Neuronal stem cell (in vitro differentiated cells): Measurements from ENCODE around the gene PHACTR4.

Experiments
- DNase-seq: peaks from one replicate; pipeline ENCODE4 v3.0.0-alpha.2; 2013; ENCODE audit warnings: low spot score
- H2AFZ ChIP-seq: one replicate; pipeline ENCODE4 v1.6.1; 2013; ENCODE audit warnings: mild to moderate bottlenecking, low read length, inconsistent platforms
- H2AK5ac ChIP-seq: 2 replicates; pipeline ENCODE4 v1.6.1; 2013; ENCODE audit warnings: low read depth, mild to moderate bottlenecking, inconsistent platforms, low read length, moderate library complexity, mixed read lengths
- H2BK120ac ChIP-seq: 2 replicates; pipeline ENCODE4 v1.6.1; 2013; ENCODE audit warnings: low read depth, mild to moderate bottlenecking, inconsistent platforms, low read length, moderate library complexity, mixed read lengths
- H2BK12ac ChIP-seq: one replicate; pipeline ENCODE4 v1.6.1; 2013; ENCODE audit warnings: low read length, inconsistent platforms
- H2BK15ac ChIP-seq: 2 replicates; pipeline ENCODE4 v1.6.1; 2013; ENCODE audit warnings: mild to moderate bottlenecking, low read length, inconsistent platforms, mixed read lengths
- H2BK5ac ChIP-seq: one replicate; pipeline ENCODE4 v1.6.1; 2013; ENCODE audit warnings: inconsistent platforms, mild to moderate bottlenecking, low read length, moderate library complexity
- H3K14ac ChIP-seq: one replicate; pipeline ENCODE4 v1.6.1; 2013; ENCODE audit warnings: low read length, inconsistent platforms
- H3K18ac ChIP-seq: 2 replicates; pipeline ENCODE4 v1.6.1; 2013; ENCODE audit warnings: low read length, inconsistent platforms
- H3K23ac ChIP-seq: 2 replicates; pipeline ENCODE4 v1.6.1; 2013; ENCODE audit warnings: low read depth, mild to moderate bottlenecking, mixed read lengths, low read length, inconsistent platforms; ENCODE audit not compliant: poor library complexity
- H3K27ac ChIP-seq: replicated peaks from 3 replicates; pipeline ENCODE4 v1.5.1; 2013; ENCODE audit warnings: low read length, inconsistent platforms
- H3K27me3 ChIP-seq, 3 experiments: 2 replicates each; pipeline ENCODE4 v1.6.1; 2013; ENCODE audit warnings: low read length in 3 of 3, mild to moderate bottlenecking in 2 of 3, inconsistent platforms in 1 of 3, low read depth in 1 of 3, mixed read lengths in 1 of 3, moderate library complexity in 1 of 3; ENCODE audit not compliant: control insufficient read depth in 3 of 3, insufficient read depth in 3 of 3
- H3K36me3 ChIP-seq, 2 donors: replicated peaks in 1 of 2; 2 replicates each; pipeline ENCODE4 v1.6.1; 2013; ENCODE audit warnings: low read length in 2 of 2; ENCODE audit not compliant: control insufficient read depth in 2 of 2, insufficient read depth in 2 of 2
- H3K4ac ChIP-seq: 2 replicates; pipeline ENCODE4 v1.6.1; 2013; ENCODE audit warnings: inconsistent platforms, mild to moderate bottlenecking, low read length, moderate library complexity
- H3K4me1 ChIP-seq, 2 donors: 1 replicate in 1 of 2; 2 replicates in 1 of 2; pipeline ENCODE4 v1.6.1; 2013; ENCODE audit warnings: low read length in 2 of 2, low read depth in 1 of 2; ENCODE audit not compliant: control insufficient read depth in 2 of 2, insufficient read depth in 1 of 2
- H3K4me2 ChIP-seq: one replicate; pipeline ENCODE4 v1.6.1; 2013; ENCODE audit warnings: mild to moderate bottlenecking, low read length, inconsistent platforms; ENCODE audit not compliant: insufficient read depth, poor library complexity, severe bottlenecking
- H3K4me3 ChIP-seq, 2 donors: 2 replicates each; pipeline ENCODE4 v1.5.1; 2013; ENCODE audit warnings: low read length in 2 of 2, mild to moderate bottlenecking in 2 of 2, inconsistent platforms in 1 of 2, moderate library complexity in 1 of 2
- H3K79me1 ChIP-seq: one replicate; pipeline ENCODE4 v1.6.1; 2013; ENCODE audit warnings: low read depth, mild to moderate bottlenecking, inconsistent platforms, low read length, moderate library complexity
- H3K9ac ChIP-seq: one replicate; pipeline ENCODE4 v1.6.1; 2013; ENCODE audit warnings: mild to moderate bottlenecking, low read depth, low read length, inconsistent platforms; ENCODE audit not compliant: poor library complexity
- H3K9me3 ChIP-seq, 2 donors: replicated peaks in 1 of 2; 2 replicates each; pipeline versions ENCODE3 to v1.6.1; 2013; ENCODE audit warnings: low read length in 2 of 2, mild to moderate bottlenecking in 2 of 2, inconsistent platforms in 1 of 2, low read depth in 1 of 2, mixed read lengths in 1 of 2, moderate library complexity in 1 of 2; ENCODE audit not compliant: control insufficient read depth in 2 of 2, insufficient read depth in 1 of 2
- H4K8ac ChIP-seq: one replicate; pipeline ENCODE4 v1.6.1; 2013; ENCODE audit warnings: low read depth, mild to moderate bottlenecking, inconsistent platforms, low read length, moderate library complexity
- H4K91ac ChIP-seq: one replicate; pipeline ENCODE4 v1.6.1; 2013; ENCODE audit warnings: low read length, low read depth, mild to moderate bottlenecking, inconsistent platforms; ENCODE audit not compliant: poor library complexity
- WGBS, 2 donors: extraction: QIAGEN DNeasy Blood & Tissue Kit; methylation state at CpG; one replicate each; pipeline ENCODE4 v1.1.7; 2013; ENCODE audit warnings: missing lambda C conversion rate in 2 of 2, mixed read lengths in 1 of 2; ENCODE audit not compliant: insufficient read length in 2 of 2, insufficient replicate concordance in 1 of 2; ENCODE audit errors: extremely low coverage in 2 of 2; 5-methylcytosine and 5-hydroxymethylcytosine counted together

The PHACTR4 gene

DNA sequence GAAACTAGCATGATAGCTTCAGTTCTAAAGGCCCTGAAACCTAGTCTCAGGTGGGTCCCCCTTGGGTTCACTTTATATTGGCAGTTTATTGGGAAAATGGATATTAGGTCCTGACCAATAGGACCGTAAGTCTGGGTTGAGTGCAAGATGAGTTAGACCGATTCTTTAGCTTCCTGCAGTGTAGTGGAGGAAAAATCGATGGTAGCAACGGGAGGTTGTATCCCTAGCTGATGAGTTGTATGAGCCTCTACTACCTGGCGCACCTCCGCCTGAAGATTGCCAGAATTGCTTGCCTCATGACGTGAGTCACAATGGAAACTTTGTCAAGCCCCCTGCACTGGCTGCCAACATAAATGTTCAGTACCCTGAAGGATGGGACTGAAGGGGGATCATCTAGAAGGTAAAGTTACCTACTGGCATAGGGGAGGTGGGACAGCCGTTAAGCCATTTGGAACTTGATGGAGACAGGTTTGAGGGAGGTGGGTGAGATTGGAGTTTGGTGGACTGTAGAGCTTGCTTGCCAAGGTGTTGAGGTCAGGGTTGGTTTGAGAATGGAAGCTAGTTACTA, 140.2 kb downstream of the PHACTR4 start:
- H3K27ac ChIP-seq: peak overlapping the region; percentile 36

DNA sequence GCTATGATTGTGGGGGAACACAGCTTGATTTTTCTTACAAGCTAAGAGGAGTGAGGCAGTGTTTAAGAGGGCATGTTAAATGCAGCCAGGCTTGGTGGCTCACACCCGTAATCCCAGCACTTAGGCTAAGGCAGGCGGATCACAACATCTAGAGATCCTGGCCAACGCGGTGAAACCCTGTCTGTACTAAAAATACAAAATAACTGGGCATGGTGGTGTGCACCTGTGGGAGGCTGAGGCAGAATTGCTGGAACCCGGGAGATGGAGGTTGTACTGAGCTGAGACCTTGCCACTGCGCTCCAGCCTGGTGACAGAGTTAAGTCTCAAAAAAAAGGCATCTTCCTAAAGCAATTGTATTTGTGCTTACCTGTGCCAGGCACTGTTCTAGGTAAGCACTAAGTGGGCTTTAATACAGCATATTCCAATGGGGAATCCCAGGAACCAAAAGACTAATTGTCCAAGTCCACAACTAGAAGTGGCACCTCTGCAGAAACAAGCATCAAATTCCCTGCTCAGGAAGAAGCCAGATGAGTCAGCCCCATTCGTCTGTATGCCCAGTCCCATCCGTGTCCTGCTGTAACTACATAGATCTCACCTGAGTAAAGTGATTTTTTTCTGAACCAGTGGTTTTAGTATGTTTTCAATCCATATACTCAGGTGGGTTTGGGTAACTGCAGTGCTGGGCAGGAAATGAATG, 140.9 kb downstream of the PHACTR4 start:
- Histone ChIP-seq H3K4me1 (peaks cover 9 to 19% of the 10 kb centered on the region in 2 donors), H3K23ac (peak overlapping the region; percentile 70), H3K4me3 (no peak overlapping the region), H3K27me3 (no peaks in the 10 kb centered on the region), H3K4me2 (no peak overlapping the region), H3K79me1 (no peaks in the 10 kb centered on the region), H4K91ac (no peak overlapping the region), H4K8ac (no peak overlapping the region), H2AK5ac (no peak overlapping the region), H3K27ac (peak overlapping the region; percentile 36), H3K9me3 (peaks cover 2 to 3% of the 10 kb centered on the region in 2 donors), H2BK15ac (no peak overlapping the region), H3K14ac (no peak overlapping the region), H2BK12ac (no peak overlapping the region), H3K36me3 (peaks cover 31 to 74% of the 10 kb centered on the region in 2 donors), H2BK120ac (no peak overlapping the region), H3K18ac (no peak overlapping the region), H2BK5ac (no peak overlapping the region), H2AFZ (no peak overlapping the region), H3K9ac (no peak overlapping the region), H3K4ac (no peak overlapping the region)
- DNase-seq: no peak
- WGBS, 2 donors: no CpG with 5 or more reads among the region's 8 CpGs

More for the DNA sequence above, 140.2 kb downstream of the PHACTR4 start:
- Histone ChIP-seq H3K4me3 (peak overlapping the region in 1 of 2 donors; percentile 26), H2AK5ac (no peak overlapping the region), H3K4ac (no peak overlapping the region), H2BK5ac (no peak overlapping the region), H3K79me1 (no peaks in the 10 kb centered on the region), H3K23ac (peak overlapping the region; percentile 70), H3K4me1 (peaks cover 9 to 19% of the 10 kb centered on the region in 2 donors), H3K14ac (no peak overlapping the region), H3K27me3 (no peaks in the 10 kb centered on the region), H3K9me3 (peaks cover 2 to 3% of the 10 kb centered on the region in 2 donors), H3K36me3 (peaks cover 31 to 72% of the 10 kb centered on the region in 2 donors), H4K8ac (no peak overlapping the region), H3K18ac (no peak overlapping the region), H2BK15ac (no peak overlapping the region), H3K9ac (no peak overlapping the region), H2AFZ (no peak overlapping the region), H4K91ac (no peak overlapping the region), H3K4me2 (no peak overlapping the region), H2BK120ac (no peak overlapping the region), H2BK12ac (no peak overlapping the region)
- no CpG with 5 or more reads among the region's 8 CpGs for WGBS, 2 donors
- DNase-seq: no peak

- Histone ChIP-seq H2AFZ (no peak overlapping the region), H3K27ac (peak overlapping the region; percentile 36), H4K8ac (no peak overlapping the region), H2AK5ac (no peak overlapping the region), H4K91ac (no peak overlapping the region), H2BK15ac (no peak overlapping the region), H3K14ac (no peak overlapping the region), H3K4me3 (no peak overlapping the region), H3K4me1 (peaks cover 9 to 19% of the 10 kb centered on the region in 2 donors), H3K9ac (no peak overlapping the region), H2BK120ac (no peak overlapping the region), H2BK5ac (no peak overlapping the region), H3K9me3 (peaks cover 2 to 3% of the 10 kb centered on the region in 2 donors), H3K36me3 (peaks cover 31 to 74% of the 10 kb centered on the region in 2 donors), H3K4me2 (no peak overlapping the region), H3K27me3 (no peaks in the 10 kb centered on the region), H3K4ac (no peak overlapping the region), H3K23ac (no peak overlapping the region), H2BK12ac (no peak overlapping the region), H3K79me1 (no peaks in the 10 kb centered on the region), H3K18ac (no peak overlapping the region)
- no CpG with 5 or more reads among the region's 2 CpGs for WGBS, 2 donors
- DNase-seq: no peak
Measured at GRCh38 chr1:28510970-28511440, 141.5 kb downstream of the PHACTR4 start.

DNA sequence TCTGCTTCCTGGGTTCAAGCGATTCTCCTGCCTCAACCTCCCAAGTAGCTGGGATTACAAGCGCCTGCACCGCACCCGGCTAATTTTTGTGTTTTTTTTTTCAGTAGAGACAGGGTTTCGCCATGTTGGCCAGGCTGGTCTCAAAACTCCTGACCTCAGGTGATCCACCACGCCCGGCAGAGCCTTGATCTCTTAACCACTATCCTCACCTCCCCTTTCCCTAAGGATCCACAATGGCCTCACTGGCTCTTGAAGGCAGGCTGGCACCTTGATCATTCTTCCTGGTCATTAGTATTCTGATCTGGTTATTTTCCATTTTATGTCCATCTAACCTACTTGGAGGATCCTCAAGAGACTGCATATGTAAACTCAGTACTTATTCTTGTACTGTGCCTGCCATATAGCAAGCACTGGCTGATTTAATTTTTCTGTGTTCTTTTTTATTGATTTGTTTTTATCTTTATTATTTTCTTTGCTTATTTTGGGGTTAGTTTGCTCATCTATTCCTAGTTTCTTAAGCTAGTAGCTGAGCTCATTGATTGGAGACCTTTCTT, 142.6 kb downstream of the PHACTR4 start:
- H3K23ac ChIP-seq: no peak overlapping the region
- no peak overlapping the region for H3K9ac ChIP-seq
- peaks cover 2 to 3% of the 10 kb centered on the region in 2 donors for H3K9me3 ChIP-seq
- no peaks in the 10 kb centered on the region for H3K79me1 ChIP-seq
- H4K8ac ChIP-seq: no peak overlapping the region
- peaks cover 31 to 70% of the 10 kb centered on the region in 2 donors for H3K36me3 ChIP-seq
- H3K18ac ChIP-seq: no peak overlapping the region
- no peak overlapping the region for H2AFZ ChIP-seq
- no peak overlapping the region for H2BK12ac ChIP-seq
- H3K14ac ChIP-seq: no peak overlapping the region
- H2AK5ac ChIP-seq: no peak overlapping the region
- no peak overlapping the region for H4K91ac ChIP-seq
- no peak overlapping the region for H2BK120ac ChIP-seq
- no peaks in the 10 kb centered on the region for H3K27me3 ChIP-seq
- H2BK15ac ChIP-seq: no peak overlapping the region
- no peak overlapping the region for H3K4me3 ChIP-seq
- H2BK5ac ChIP-seq: no peak overlapping the region
- H3K27ac ChIP-seq: no peak overlapping the region
- no peak for DNase-seq
- no peak overlapping the region for H3K4me2 ChIP-seq
- H3K4me1 ChIP-seq: peaks cover 9 to 16% of the 10 kb centered on the region in 2 donors
- no CpG with 5 or more reads among the region's 7 CpGs for WGBS, 2 donors
- no peak overlapping the region for H3K4ac ChIP-seq
